Osteocyte (in vitro differentiated cells): ENCODE results near the gene EPOP. TPM values are rescaled to one million over a fixed set of nuclear protein-coding genes. Genes with fewer than 3 reads are reported as not detected.
"Not testable (repeated sequence)": the region's sequence is repeated elsewhere in the genome, so short reads cannot be mapped to it uniquely, and the experiment has no call there.

Experiments
- DNase-seq: peaks from one replicate; pipeline ENCODE4 v3.0.0; 2021; ENCODE audit warnings: mixed read lengths; ENCODE audit not compliant: unreplicated experiment; ENCODE audit errors: extremely low spot score
- H3K27ac Mint-ChIP-seq: one replicate; pipeline ENCODE4 v1.8.0; 2021; ENCODE audit warnings: mild to moderate bottlenecking, mixed read lengths; ENCODE audit not compliant: unreplicated experiment
- H3K27me3 Mint-ChIP-seq: one replicate; pipeline ENCODE4 v1.8.0; 2021; ENCODE audit warnings: mixed read lengths; ENCODE audit not compliant: unreplicated experiment
- H3K36me3 Mint-ChIP-seq: one replicate; pipeline ENCODE4 v1.8.0; 2021; ENCODE audit warnings: mixed read lengths; ENCODE audit not compliant: unreplicated experiment
- H3K4me1 Mint-ChIP-seq: one replicate; pipeline ENCODE4 v1.8.0; 2021; ENCODE audit warnings: mixed read lengths; ENCODE audit not compliant: unreplicated experiment
- H3K4me3 Mint-ChIP-seq: one replicate; pipeline ENCODE4 v1.8.0; 2021; ENCODE audit warnings: mild to moderate bottlenecking, moderate library complexity, mixed read lengths; ENCODE audit not compliant: unreplicated experiment
- H3K9me3 Mint-ChIP-seq: one replicate; pipeline ENCODE4 v1.8.0; 2021; ENCODE audit warnings: mixed read lengths; ENCODE audit not compliant: unreplicated experiment
- total RNA-seq: library from RNA; stranded (reverse); gene quantifications from 2 replicates; pipeline ENCODE4 v1.2.1, GENCODE V29; 2021
- TF ChIP-seq, protein P1 (sequence below): fragments of 200-600 bp; sonication (generic); IDR thresholded peaks from 2 replicates; pipeline ENCODE4 v1.5.0; 2021; ENCODE audit warnings: antibody characterized with exemption, mild to moderate bottlenecking, moderate library complexity

EPOP gene
- total RNA-seq, 1 donor from 2014 or later, result 1.0 TPM

DNA sequence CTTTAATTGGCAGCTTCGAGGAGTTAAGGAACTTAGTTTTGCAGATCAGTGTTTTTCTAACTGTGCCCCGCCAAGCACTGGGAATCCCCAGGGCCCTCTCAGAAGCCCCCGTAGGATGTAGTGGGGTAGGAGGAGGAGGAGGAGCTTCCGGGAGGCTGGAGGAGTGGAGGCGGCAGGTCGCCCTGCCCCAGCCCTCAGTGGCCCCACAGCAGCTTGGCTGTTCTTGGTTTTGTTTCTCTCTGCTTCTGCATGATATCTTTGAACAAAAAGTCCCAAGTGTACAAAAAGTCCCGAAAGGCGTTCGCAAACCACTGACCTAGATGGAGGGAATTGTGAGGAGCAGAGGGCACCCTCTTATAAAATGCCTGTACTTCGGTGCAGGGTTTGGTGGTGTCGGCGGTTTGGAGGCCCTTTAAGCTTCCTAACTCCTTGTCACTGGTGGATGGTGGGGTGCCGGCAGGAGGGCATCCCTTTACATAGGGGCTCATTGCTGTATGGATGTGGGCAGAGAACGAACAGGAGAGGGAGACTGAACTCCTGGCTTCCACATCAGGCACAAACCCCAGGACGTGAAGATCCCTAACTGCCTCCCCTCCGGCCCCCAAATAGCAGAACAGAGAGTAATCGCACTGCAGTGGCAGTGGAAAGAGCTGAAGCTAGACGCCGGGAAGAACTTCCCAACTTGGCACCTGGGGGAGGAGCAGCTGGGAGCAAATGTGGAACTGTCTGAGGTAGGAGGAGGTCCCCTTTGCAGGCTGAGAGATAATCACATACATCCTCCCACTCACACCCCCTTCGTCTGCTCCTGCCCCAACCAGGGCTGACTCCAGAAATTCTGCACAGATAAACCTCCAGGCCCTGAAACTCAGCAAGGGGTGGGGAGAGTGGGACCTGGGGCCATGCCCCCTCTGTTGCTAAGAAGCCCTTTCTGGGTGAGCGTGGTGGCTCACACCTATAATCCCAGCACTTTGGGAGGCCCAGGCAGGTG is 20.1 kb downstream of the EPOP start:
- Mint-ChIP-seq H3K36me3 (no peaks in the 10 kb centered on the region), H3K4me1 (peaks cover 9% of the 10 kb centered on the region), H3K27ac (no peak overlapping the region), H3K9me3 (no peaks in the 10 kb centered on the region), H3K4me3 (no peak overlapping the region), H3K27me3 (peaks cover 42% of the 10 kb centered on the region)
- DNase-seq, result no peak
- TF ChIP-seq, protein P1, sequence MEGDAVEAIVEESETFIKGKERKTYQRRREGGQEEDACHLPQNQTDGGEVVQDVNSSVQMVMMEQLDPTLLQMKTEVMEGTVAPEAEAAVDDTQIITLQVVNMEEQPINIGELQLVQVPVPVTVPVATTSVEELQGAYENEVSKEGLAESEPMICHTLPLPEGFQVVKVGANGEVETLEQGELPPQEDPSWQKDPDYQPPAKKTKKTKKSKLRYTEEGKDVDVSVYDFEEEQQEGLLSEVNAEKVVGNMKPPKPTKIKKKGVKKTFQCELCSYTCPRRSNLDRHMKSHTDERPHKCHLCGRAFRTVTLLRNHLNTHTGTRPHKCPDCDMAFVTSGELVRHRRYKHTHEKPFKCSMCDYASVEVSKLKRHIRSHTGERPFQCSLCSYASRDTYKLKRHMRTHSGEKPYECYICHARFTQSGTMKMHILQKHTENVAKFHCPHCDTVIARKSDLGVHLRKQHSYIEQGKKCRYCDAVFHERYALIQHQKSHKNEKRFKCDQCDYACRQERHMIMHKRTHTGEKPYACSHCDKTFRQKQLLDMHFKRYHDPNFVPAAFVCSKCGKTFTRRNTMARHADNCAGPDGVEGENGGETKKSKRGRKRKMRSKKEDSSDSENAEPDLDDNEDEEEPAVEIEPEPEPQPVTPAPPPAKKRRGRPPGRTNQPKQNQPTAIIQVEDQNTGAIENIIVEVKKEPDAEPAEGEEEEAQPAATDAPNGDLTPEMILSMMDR, result no peak

DNA sequence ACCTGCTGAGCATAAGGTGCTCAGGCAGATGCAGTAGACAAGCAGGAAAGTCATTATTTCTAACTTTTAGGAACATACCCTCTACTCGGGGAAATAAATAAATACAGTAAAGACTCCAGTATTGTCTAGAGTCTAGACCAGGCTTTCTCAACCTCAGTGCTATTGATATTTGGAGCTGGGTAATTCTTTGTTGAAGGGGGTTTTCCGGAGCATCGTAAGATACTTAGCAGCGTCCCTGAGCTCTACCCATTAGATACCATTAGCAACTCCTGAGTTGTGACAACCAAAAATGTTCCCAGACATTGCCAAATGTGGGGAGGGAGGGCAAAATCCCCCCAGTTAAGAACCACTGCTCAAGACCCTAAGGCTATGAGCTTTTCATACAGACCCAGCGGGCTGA is 21.1 kb downstream of the EPOP start:
- H3K9me3 Mint-ChIP-seq, result no peaks in the 10 kb centered on the region
- TF ChIP-seq, protein P1, result no peak
- no peak for DNase-seq
- peaks cover 42% of the 10 kb centered on the region for H3K27me3 Mint-ChIP-seq
- H3K4me3 Mint-ChIP-seq, result no peak overlapping the region
- H3K36me3 Mint-ChIP-seq, result no peaks in the 10 kb centered on the region
- no peak overlapping the region for H3K27ac Mint-ChIP-seq
- peaks cover 9% of the 10 kb centered on the region for H3K4me1 Mint-ChIP-seq

DNA sequence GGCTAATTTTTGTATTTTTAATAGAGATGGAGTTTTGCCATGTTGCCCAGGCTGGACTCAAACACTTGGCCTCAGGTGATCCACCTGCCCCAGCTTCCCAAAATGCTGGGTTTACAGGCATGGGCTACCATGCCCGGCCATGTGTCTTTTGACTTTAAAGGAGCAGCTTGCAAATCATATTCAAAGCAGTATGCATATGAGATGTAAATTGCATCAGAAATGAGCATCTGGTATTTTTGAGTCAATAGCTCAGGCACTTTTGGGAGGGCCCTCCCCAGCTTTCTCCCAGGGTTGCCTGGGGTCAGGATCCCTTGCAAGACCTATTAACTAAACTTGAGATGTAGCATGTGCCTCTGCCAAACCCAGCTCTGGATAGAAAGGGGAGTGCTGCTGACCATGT is 21.5 kb downstream of the EPOP start:
- peaks cover 40% of the 10 kb centered on the region for H3K27me3 Mint-ChIP-seq
- no peaks in the 10 kb centered on the region for H3K36me3 Mint-ChIP-seq
- H3K9me3 Mint-ChIP-seq, result no peaks in the 10 kb centered on the region
- TF ChIP-seq, protein P1, result no peak
- peaks cover 9% of the 10 kb centered on the region for H3K4me1 Mint-ChIP-seq
- no peak for DNase-seq
- H3K27ac Mint-ChIP-seq, result no peak overlapping the region
- H3K4me3 Mint-ChIP-seq, result no peak overlapping the region

DNA sequence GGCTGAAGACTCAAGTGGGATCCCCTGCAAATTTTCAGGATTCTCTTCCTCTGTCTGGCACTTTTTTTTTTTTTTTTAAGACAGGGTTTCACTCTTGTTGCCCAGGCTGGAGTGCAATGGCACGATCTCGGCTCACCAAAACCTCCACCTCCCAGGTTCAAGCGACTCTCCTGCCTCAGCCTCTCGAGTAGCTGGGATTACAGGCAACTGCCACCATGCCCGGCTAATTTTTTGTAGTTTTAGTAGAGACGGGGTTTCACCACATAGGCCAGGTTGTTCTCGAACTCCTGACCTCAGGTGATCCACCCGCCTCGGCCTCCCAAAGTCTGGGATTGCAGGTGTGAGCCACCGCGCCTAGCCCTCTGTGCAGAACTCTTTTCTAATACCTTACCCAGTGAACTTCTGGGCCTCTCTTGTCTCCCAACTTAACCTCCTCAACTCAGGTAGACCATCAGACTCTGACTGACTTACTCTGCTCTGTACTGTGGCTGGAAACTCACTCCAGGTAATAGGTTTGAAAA is 24.0 kb downstream of the EPOP start:
- peaks cover 46% of the 10 kb centered on the region for H3K27me3 Mint-ChIP-seq
- not testable (repeated sequence) for H3K4me1 Mint-ChIP-seq, H3K9me3 Mint-ChIP-seq, DNase-seq, H3K36me3 Mint-ChIP-seq, H3K4me3 Mint-ChIP-seq, H3K27ac Mint-ChIP-seq

DNA sequence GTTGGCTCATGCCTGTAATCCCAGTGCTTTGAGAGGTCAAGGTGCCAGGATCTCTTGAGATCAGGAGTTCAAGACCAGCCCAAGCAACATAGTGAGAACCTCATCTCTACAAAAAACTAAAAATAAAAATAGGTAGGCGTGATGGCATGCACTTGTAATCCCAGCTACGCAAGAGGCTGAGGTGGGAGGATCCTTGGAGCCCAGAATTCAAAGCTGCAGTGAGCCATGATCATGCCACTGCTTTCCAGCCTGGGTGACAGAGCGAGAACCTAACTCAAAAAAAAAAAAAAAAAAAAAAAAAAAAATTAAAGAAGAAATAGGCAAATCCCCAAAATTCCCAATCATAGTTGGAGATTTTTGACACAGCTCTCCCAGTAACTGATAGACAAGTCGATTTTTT is 36.8 kb downstream of the EPOP start:
- no peaks in the 10 kb centered on the region for H3K9me3 Mint-ChIP-seq
- H3K36me3 Mint-ChIP-seq, result no peaks in the 10 kb centered on the region
- H3K27me3 Mint-ChIP-seq, result peaks cover 44% of the 10 kb centered on the region
- H3K27ac Mint-ChIP-seq, result no peak overlapping the region
- no peaks in the 10 kb centered on the region for H3K4me1 Mint-ChIP-seq
- no peak for DNase-seq
- H3K4me3 Mint-ChIP-seq, result no peak overlapping the region
- TF ChIP-seq, protein P1, result no peak
